ENCODE measurements around the gene RNF32.

RNF32 gene

DNA sequence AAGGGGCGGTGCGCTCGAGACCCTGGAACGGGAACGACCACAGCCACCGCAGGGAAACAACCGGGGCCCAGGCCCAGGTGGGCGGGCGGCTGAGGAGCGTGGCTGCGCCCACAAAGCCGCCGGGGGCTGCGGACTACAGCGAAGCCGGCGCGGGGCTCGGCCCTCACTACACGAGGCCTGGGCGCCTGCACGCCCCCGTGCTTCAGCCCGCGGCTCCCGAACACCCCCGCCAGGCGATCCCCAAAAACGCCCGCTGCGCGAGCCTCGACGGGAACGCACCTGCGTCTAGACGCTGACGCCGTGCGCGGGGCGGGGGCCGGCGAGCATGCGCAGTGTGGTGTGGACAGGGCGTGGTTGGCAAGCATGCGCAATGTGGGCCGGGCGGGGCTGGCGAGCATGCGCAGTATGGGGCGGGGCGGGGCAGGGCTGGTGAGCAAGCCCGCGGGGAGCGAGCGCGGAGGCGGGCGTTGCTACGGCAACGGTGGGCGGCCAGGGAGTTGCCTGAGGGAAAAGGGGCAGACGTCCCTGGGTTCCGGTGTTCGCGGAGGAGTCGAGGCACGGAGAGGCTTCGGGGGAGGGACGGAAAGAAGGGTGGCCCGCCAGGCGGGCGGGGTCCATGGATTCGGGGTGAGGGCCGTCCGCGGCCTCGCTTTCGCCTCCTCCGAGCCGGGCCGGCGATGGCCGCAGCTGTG, at the start of gene RNF32:
Gene RNF32 (plus strand): TSS at position 518 of the 692 bp plus-strand sequence. CDS start 3,104 bp downstream, outside the sequence.
- DNase-seq, result peak; percentile 81

DNA sequence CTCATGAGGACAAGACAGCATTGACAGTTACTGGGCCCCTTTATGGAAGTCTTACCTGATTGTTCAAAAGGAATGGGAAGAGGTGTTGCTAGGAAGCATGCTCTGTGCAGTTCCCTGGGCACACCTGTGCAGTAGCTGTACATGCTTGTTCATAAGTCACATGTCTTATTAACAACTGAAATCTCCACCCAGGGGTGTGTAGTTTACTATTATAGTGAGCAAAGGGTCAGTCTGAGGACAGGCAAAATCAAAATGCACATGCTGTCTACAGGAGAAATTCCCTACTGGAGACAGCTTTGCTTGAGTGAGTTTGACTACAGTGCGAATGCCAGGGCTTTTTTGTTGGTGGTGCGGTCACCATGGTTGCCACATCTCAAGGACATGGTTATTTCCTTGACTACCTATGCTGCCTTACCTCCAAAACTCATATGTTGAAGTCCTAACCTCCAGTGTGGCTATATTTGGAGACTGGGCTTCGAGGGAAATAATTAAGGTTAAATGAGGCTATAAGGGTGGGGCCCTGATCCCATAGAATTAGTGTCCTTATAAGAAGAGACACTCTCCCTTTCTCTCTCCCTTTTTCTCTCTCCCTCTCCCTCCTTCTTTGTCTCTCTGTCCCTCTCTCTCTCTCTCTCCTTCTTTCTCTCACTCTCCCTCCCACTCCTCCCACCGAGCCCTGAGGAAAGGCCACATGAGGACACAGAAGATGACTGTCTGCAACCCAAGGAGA, 48.3 kb upstream of the RNF32 start:
- no peak for DNase-seq

DNA sequence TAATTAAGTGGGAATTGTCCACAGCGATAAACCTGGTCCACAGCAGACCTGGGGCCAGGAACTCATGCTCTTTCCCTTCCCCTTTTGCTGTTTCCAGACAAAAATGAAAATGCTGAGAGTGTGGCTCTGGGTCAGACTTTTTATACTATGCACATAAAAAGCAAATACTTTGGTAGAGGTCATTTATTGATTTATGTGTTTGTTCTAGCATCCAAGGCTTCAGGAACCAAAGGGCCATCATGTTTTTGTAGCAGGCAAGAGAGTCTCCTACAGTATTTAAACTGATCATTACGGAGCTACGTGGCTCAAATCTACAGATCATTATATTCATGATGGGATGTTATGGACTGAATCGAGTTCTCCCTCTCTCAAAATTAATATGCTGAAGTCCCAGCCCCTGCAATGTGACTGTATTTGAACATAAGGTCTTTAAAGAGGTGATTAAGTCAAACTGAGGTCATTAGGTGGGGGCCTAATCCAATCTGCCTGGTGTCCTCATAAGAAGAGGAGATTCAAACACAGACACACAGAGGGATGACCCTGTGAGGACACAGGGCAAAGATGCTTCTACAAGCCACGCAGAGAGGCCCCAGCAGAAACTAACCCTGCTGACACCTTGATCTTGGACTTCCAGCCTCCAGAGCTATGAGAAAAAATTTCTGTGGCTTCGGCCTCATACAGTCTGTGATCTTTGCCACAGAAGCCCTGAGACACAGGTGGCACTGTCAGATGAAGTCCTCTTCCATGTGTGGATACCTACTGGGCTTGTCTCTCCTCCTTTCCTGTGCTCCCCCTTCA, 46.1 kb upstream of the RNF32 start:
- DNase-seq, result no peak

- no peak for DNase-seq
Observed at GRCh38 chr7:156600496-156600895, 40.1 kb upstream of the RNF32 start.

DNA sequence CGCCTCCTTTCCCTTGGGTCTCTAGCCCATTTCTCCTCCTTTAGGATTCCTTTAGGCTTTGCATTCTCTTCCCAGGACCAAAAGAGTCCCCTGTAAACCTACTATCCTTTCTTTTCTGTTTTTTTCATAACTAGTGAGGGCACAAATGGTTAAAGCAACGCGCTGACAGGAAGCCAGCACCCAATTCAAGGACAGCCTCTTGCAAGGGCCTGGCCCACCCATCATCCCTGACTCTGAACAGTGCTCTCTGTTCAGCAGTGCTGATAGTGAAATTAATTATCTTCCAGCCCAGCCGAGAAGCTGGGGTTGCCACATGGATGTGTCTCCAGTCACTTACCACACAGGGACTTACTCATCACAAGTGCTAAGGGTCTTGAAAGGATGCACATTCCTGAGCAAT, 38.3 kb upstream of the RNF32 start:
- no peak for DNase-seq

- no peak for DNase-seq
Observed at GRCh38 chr7:156603011-156603410, 37.6 kb upstream of the RNF32 start.

- DNase-seq, result no peak
Observed at GRCh38 chr7:156603629-156604028, 36.9 kb upstream of the RNF32 start.

DNA sequence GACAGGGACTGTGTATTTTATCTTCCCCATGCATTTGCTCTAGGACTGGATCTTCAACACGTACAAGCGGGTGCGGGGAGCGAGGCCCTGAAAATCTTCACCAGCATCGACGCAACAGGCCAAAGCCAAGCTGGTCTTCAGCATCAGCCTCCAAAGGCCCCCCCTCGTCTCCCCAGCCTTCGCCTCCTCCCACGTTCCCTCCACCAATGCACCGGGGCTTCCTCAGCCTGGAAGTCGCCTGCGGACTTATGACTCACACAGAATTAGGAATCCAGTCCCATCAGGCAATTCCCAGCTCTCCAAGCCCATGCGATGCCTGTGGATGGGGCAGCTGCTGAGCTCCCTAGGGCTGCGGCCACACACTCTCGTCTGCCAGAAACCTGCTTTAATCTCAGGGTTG, 36.3 kb upstream of the RNF32 start:
- DNase-seq, result no peak

GRCh38 chr7:156604836-156605695, 35.5 kb upstream of the RNF32 start:
- no peak for DNase-seq

- no peak for DNase-seq
Observed at GRCh38 chr7:156606135-156606534, 34.4 kb upstream of the RNF32 start.

DNA sequence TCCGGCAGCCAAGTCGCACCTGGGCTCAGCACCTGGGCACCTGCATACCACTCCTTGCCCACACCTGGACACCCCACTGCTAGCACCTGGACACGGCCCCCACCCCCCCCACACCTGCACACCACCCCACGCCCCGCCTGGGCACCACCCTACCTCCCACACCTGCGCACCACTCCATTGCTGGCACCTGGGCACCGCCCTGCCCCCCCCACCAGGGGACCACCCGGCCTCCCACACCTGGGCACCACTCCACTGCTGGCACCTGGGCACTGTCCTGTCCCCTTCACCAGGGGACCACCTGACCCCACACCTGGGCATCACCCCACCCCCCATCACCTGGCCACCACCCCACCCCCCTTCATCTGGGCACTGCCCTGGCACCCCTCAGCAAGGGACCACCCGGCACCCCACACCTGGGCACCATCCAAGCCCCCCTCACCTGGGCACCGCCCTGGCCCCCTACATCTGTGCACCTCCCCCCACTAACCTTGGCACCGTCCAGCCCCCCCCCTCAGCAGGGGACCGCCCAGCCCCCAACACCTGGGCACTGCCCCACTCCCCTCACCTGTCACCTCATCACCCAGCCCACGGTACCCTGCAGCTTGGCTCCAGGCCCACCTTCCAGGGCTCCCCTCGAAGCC, 33.8 kb upstream of the RNF32 start:
- no peak for DNase-seq

GRCh38 chr7:156607332-156608172, 33.0 kb upstream of the RNF32 start:
- no peak for DNase-seq

GRCh38 chr7:156608173-156608478, 32.4 kb upstream of the RNF32 start:
- DNase-seq, result no peak

GRCh38 chr7:156609010-156609877, 31.3 kb upstream of the RNF32 start:
- DNase-seq, result no peak

DNA sequence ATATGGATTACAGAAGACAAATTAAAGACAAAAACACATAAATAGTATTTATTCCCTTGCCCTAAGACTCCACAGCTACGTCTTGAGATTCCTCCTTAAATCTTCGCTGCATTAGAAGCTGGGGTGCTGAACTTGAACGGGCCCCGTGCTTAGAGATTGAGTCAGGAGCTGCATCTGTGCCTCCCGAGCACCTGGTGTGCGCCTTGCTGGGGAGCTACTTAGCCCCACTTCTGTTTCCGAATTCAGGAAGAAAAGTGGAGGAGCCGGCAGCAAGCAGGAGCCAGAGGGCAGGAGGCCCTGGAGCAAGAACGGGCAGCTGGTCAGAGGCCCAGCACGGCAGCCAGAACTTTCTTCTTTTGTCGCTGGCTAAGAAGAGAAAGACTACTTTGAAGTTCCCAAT, 30.4 kb upstream of the RNF32 start:
- DNase-seq, result no peak

DNA sequence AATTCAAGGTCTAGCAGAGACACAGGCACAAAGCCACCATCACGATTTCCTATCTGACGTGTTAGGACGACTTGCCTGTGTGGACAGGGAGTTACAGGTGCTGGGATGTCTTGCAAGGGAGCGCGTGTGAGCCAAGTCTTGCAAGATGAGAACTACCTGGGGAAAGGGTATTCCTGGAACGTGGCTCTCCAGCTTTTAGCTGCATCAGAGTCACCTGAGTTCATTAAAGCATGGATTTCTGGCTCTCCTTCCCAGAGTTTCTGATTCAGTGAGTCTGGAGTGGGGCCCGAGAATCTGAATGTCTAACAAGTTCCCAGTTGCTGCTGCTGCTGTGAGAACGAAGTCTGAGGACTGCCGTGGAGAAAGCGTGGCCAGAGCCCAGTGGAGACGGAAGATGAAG, 30.0 kb upstream of the RNF32 start:
- no peak for DNase-seq

- no peak for DNase-seq
Observed at GRCh38 chr7:156611014-156612010, 29.3 kb upstream of the RNF32 start.

GRCh38 chr7:156612930-156613329, 27.6 kb upstream of the RNF32 start:
- no peak for DNase-seq

Data from NCI-H1105 (cell line).